HUES64 (cell line): ENCODE measurements around the gene CDH6.

Experiments
- H3K27ac ChIP-seq: 2 replicates; pipeline ENCODE4 v1.7.0; 2013; ENCODE audit warnings: low read depth, low read length, inconsistent platforms
- H3K27me3 ChIP-seq: 2 replicates; pipeline ENCODE4 v1.6.1; 2013; ENCODE audit warnings: mild to moderate bottlenecking, low read length; ENCODE audit not compliant: insufficient read depth
- H3K36me3 ChIP-seq: 2 replicates; pipeline ENCODE4 v1.6.1; 2013; ENCODE audit warnings: mild to moderate bottlenecking, low read length; ENCODE audit not compliant: insufficient read depth
- H3K4me1 ChIP-seq: 2 replicates; pipeline ENCODE4 v1.6.1; 2013; ENCODE audit warnings: mild to moderate bottlenecking, low read length, moderate library complexity; ENCODE audit not compliant: insufficient read depth
- H3K4me3 ChIP-seq: 2 replicates; pipeline ENCODE4 v1.5.1; 2013; ENCODE audit warnings: mild to moderate bottlenecking, low read length, moderate library complexity
- H3K9ac ChIP-seq: 2 replicates; pipeline ENCODE4 v1.6.1; 2013; ENCODE audit warnings: mild to moderate bottlenecking, low read depth, low read length
- H3K9me3 ChIP-seq: 2 replicates; pipeline ENCODE4 v1.6.1; 2013; ENCODE audit warnings: low read depth, low read length; ENCODE audit not compliant: insufficient read depth
- WGBS: fragments of 150-250, 120-280 bp; methylation state at CpG from one replicate; pipeline ENCODE4 v1.1.7; 2013; ENCODE audit warnings: missing lambda C conversion rate; 5-methylcytosine and 5-hydroxymethylcytosine counted together

Gene CDH6

GRCh38 chr5:31372124-31372523, 178.6 kb downstream of the CDH6 start:
- H3K36me3 ChIP-seq = no peaks in the 10 kb centered on the region
- no peak overlapping the region for H3K9ac ChIP-seq
- no peaks in the 10 kb centered on the region for H3K27me3 ChIP-seq
- no peak overlapping the region for H3K27ac ChIP-seq
- H3K4me3 ChIP-seq = no peak overlapping the region
- H3K4me1 ChIP-seq = no peaks in the 10 kb centered on the region
- WGBS = 95% methylated on average over 1 of the region's 1 CpG
- H3K9me3 ChIP-seq = no peaks in the 10 kb centered on the region

- Histone ChIP-seq H3K9me3 (no peaks in the 10 kb centered on the region), H3K27ac (no peak overlapping the region), H3K4me3 (no peak overlapping the region), H3K4me1 (no peaks in the 10 kb centered on the region), H3K9ac (no peak overlapping the region), H3K36me3 (no peaks in the 10 kb centered on the region), H3K27me3 (no peaks in the 10 kb centered on the region)
- WGBS = 94% methylated on average over 9 of the region's 10 CpGs
These were observed 182.7 kb downstream of the CDH6 start for GRCh38 chr5:31375999-31376720.

GRCh38 chr5:31377274-31377946, 183.9 kb downstream of the CDH6 start:
- H3K27me3 ChIP-seq = no peaks in the 10 kb centered on the region
- WGBS = 95% methylated on average over 6 of the region's 6 CpGs
- peaks cover 6% of the 10 kb centered on the region for H3K4me1 ChIP-seq
- H3K36me3 ChIP-seq = no peaks in the 10 kb centered on the region
- H3K9ac ChIP-seq = no peak overlapping the region
- no peak overlapping the region for H3K4me3 ChIP-seq
- no peaks in the 10 kb centered on the region for H3K9me3 ChIP-seq
- H3K27ac ChIP-seq = no peak overlapping the region

- Histone ChIP-seq H3K27me3 (no peaks in the 10 kb centered on the region), H3K4me3 (no peak overlapping the region), H3K36me3 (no peaks in the 10 kb centered on the region), H3K4me1 (peaks cover 13% of the 10 kb centered on the region), H3K9me3 (no peaks in the 10 kb centered on the region), H3K27ac (no peak overlapping the region), H3K9ac (no peak overlapping the region)
These were observed 184.7 kb downstream of the CDH6 start for GRCh38 chr5:31378136-31378535.
